ENCODE measurements around the gene RBM8A.
"Not testable (repeated sequence)": the region's sequence is repeated elsewhere in the genome, so short reads cannot be mapped to it uniquely, and the experiment has no call there.

DNA sequence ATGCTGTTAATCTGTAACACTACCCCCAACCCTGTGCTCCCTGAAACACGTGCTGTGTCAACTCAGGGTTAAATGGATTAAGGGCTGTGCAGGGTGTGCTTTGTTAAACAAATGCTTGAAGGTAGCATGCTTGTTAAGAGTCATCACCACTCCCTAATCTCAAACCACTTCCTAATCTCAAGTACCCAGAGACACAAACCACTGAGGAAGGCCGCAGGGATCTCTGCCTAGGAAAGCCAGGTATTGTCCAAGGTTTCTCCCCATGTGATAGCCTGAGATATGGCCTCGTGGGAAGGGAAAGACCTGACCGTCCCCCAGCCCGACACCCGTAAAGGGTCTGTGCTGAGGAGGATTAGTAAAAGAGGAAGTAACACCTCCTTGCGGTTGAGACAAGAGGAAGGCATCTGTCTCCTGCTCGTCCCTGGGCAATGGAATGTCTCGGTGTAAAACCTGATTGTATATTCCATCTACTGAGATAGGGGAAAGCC is 5.3 kb upstream of the RBM8A start:
- TF ChIP-seq, protein P1, sequence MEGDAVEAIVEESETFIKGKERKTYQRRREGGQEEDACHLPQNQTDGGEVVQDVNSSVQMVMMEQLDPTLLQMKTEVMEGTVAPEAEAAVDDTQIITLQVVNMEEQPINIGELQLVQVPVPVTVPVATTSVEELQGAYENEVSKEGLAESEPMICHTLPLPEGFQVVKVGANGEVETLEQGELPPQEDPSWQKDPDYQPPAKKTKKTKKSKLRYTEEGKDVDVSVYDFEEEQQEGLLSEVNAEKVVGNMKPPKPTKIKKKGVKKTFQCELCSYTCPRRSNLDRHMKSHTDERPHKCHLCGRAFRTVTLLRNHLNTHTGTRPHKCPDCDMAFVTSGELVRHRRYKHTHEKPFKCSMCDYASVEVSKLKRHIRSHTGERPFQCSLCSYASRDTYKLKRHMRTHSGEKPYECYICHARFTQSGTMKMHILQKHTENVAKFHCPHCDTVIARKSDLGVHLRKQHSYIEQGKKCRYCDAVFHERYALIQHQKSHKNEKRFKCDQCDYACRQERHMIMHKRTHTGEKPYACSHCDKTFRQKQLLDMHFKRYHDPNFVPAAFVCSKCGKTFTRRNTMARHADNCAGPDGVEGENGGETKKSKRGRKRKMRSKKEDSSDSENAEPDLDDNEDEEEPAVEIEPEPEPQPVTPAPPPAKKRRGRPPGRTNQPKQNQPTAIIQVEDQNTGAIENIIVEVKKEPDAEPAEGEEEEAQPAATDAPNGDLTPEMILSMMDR (IDR thresholded peaks at IDR 0.05; ENCODE audit: insufficient read depth, low read depth, low read length), result not testable (repeated sequence)
- not testable (repeated sequence) for TF ChIP-seq EZH2 (IDR thresholded peaks at IDR 0.05; ENCODE audit: insufficient read depth, low read length)

All from astrocyte (in vitro differentiated cells and primary cell).